Prostate gland (tissue), 2 donors: ENCODE data around the gene ZSWIM5.

Experiments
- POLR2AphosphoS5 ChIP-seq: sonication (generic); formaldehyde crosslinking; IDR thresholded peaks from one replicate; pipeline ENCODE4 v1.6.1; 2017; ENCODE audit warnings: antibody characterized with exemption
- TF ChIP-seq, protein P1 (sequence below), 4 experiments: fragments of 200-600 bp in 2 of 4; fragments of 450-650 bp in 2 of 4; sonication (generic) in 2 of 4; IDR thresholded peaks; 1 replicate in 3 of 4; 2 replicates in 1 of 4; pipeline ENCODE4 v1.5.1; 2016 to 2019; ENCODE audit warnings: antibody characterized with exemption in 4 of 4, mild to moderate bottlenecking in 2 of 4, moderate library complexity in 2 of 4

GRCh38 chr1:45009296-45009865 lies 197.0 kb downstream of the ZSWIM5 start:
- no peak for TF ChIP-seq POLR2AphosphoS5
- TF ChIP-seq, protein P1, sequence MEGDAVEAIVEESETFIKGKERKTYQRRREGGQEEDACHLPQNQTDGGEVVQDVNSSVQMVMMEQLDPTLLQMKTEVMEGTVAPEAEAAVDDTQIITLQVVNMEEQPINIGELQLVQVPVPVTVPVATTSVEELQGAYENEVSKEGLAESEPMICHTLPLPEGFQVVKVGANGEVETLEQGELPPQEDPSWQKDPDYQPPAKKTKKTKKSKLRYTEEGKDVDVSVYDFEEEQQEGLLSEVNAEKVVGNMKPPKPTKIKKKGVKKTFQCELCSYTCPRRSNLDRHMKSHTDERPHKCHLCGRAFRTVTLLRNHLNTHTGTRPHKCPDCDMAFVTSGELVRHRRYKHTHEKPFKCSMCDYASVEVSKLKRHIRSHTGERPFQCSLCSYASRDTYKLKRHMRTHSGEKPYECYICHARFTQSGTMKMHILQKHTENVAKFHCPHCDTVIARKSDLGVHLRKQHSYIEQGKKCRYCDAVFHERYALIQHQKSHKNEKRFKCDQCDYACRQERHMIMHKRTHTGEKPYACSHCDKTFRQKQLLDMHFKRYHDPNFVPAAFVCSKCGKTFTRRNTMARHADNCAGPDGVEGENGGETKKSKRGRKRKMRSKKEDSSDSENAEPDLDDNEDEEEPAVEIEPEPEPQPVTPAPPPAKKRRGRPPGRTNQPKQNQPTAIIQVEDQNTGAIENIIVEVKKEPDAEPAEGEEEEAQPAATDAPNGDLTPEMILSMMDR (IDR thresholded peaks at IDR 0.05): no peak
